ENCODE results near the gene FXYD1.
A peak's percentile ranks its signal among the peaks of the same experiment; 100 is the strongest.

Gene FXYD1

GRCh38 chr19:35115177-35115951, 23.3 kb upstream of the FXYD1 start, which contains the start of gene FXYD3:
FXYD3 (plus strand) TSS chr19:35115823; CDS start chr19:35119377, 3,554 bp downstream.
- Histone ChIP-seq H2AFZ (ENCODE audit: low read depth, low read length) (peak within 1 kb of the TSS; percentile 74; the same call in 1 of the 2 replicates), H4K20me1 (ENCODE audit: insufficient read depth, low read length) (no peaks in the 10 kb centered on the region), H3K9ac (ENCODE audit: low read length) (no peak within 1 kb of the TSS), H3K4me3 (ENCODE audit: low read length) (peak within 1 kb of the TSS; percentile 40), H3K79me2 (ENCODE audit: low read length) (no peaks in the 10 kb centered on the region), H3K4me1 (ENCODE audit: low read length) (peaks cover 1% of the 10 kb centered on the region), H3K27ac (ENCODE audit: low read length) (no peak within 1 kb of the TSS), H3K4me2 (ENCODE audit: low read length) (peak within 1 kb of the TSS; percentile 53), H3K9me3 (ENCODE audit: insufficient read depth, low read length) (no peaks in the 10 kb centered on the region), H3K36me3 (replicated peaks; ENCODE audit: low read depth, low read length) (no peaks in the 10 kb centered on the region), H3K27me3 (ENCODE audit: low read depth, low read length) (peaks cover 21% of the 10 kb centered on the region)
- no peak for TF ChIP-seq EZH2phosphoT487 (IDR thresholded peaks at IDR 0.05; ENCODE audit: low read depth)

- Histone ChIP-seq H3K9ac (ENCODE audit: low read length) (no peak overlapping the region), H3K36me3 (replicated peaks; ENCODE audit: low read depth, low read length) (no peaks in the 10 kb centered on the region), H3K4me1 (ENCODE audit: low read length) (peaks cover 9% of the 10 kb centered on the region), H3K79me2 (ENCODE audit: low read length) (no peaks in the 10 kb centered on the region), H3K9me3 (ENCODE audit: insufficient read depth, low read length) (no peaks in the 10 kb centered on the region), H2AFZ (ENCODE audit: low read depth, low read length) (no peak overlapping the region), H3K27me3 (ENCODE audit: low read depth, low read length) (peaks cover 21% of the 10 kb centered on the region), H3K4me2 (ENCODE audit: low read length) (no peak overlapping the region), H3K4me3 (ENCODE audit: low read length) (no peak overlapping the region), H4K20me1 (ENCODE audit: insufficient read depth, low read length) (no peaks in the 10 kb centered on the region), H3K27ac (ENCODE audit: low read length) (no peak overlapping the region)
- TF ChIP-seq CTCF (IDR thresholded peaks at IDR 0.05; ENCODE audit: low read depth, low read length) (no peak), EZH2phosphoT487 (IDR thresholded peaks at IDR 0.05; ENCODE audit: low read depth) (no peak)
Observed at GRCh38 chr19:35116072-35116801, 22.4 kb upstream of the FXYD1 start.

- H4K20me1 ChIP-seq (ENCODE audit: insufficient read depth, low read length), result no peaks in the 10 kb centered on the region
- no peak overlapping the region for H2AFZ ChIP-seq (ENCODE audit: low read depth, low read length)
- no peak for TF ChIP-seq CTCF (IDR thresholded peaks at IDR 0.05; ENCODE audit: low read depth, low read length)
- no peak for TF ChIP-seq EZH2phosphoT487 (IDR thresholded peaks at IDR 0.05; ENCODE audit: low read depth)
- peaks cover 21% of the 10 kb centered on the region for H3K27me3 ChIP-seq (ENCODE audit: low read depth, low read length)
- H3K79me2 ChIP-seq (ENCODE audit: low read length), result no peaks in the 10 kb centered on the region
- H3K4me2 ChIP-seq (ENCODE audit: low read length), result no peak overlapping the region
- peaks cover 9% of the 10 kb centered on the region for H3K4me1 ChIP-seq (ENCODE audit: low read length)
- H3K4me3 ChIP-seq (ENCODE audit: low read length), result no peak overlapping the region
- H3K36me3 ChIP-seq (replicated peaks; ENCODE audit: low read depth, low read length), result no peaks in the 10 kb centered on the region
- H3K9ac ChIP-seq (ENCODE audit: low read length), result no peak overlapping the region
- H3K9me3 ChIP-seq (ENCODE audit: insufficient read depth, low read length), result no peaks in the 10 kb centered on the region
- H3K27ac ChIP-seq (ENCODE audit: low read length), result no peak overlapping the region
Observed at GRCh38 chr19:35117116-35117515, 21.5 kb upstream of the FXYD1 start.

- H3K9me3 ChIP-seq (ENCODE audit: insufficient read depth, low read length), result no peaks in the 10 kb centered on the region
- H3K4me1 ChIP-seq (ENCODE audit: low read length), result peaks cover 9% of the 10 kb centered on the region
- H3K4me3 ChIP-seq (ENCODE audit: low read length), result no peak overlapping the region
- H3K27ac ChIP-seq (ENCODE audit: low read length), result no peak overlapping the region
- TF ChIP-seq EZH2phosphoT487 (IDR thresholded peaks at IDR 0.05; ENCODE audit: low read depth) (no peak), CTCF (IDR thresholded peaks at IDR 0.05; ENCODE audit: low read depth, low read length) (no peak)
- no peak overlapping the region for H3K4me2 ChIP-seq (ENCODE audit: low read length)
- H3K79me2 ChIP-seq (ENCODE audit: low read length), result no peaks in the 10 kb centered on the region
- H4K20me1 ChIP-seq (ENCODE audit: insufficient read depth, low read length), result no peaks in the 10 kb centered on the region
- peaks cover 21% of the 10 kb centered on the region for H3K27me3 ChIP-seq (ENCODE audit: low read depth, low read length)
- no peak overlapping the region for H2AFZ ChIP-seq (ENCODE audit: low read depth, low read length)
- no peak overlapping the region for H3K9ac ChIP-seq (ENCODE audit: low read length)
- no peaks in the 10 kb centered on the region for H3K36me3 ChIP-seq (replicated peaks; ENCODE audit: low read depth, low read length)
Observed at GRCh38 chr19:35117799-35118198, 20.8 kb upstream of the FXYD1 start.

Data from OCI-LY3 (cell line).